Peyer's patch (tissue), 4 donors: ENCODE data around the gene DLGAP4. TPM values are rescaled to one million over a fixed set of nuclear protein-coding genes. Genes with fewer than 3 reads are reported as not detected.

Experiments
- DNase-seq, 3 donors: peaks; one replicate each; pipeline ENCODE4 v3.0.0-alpha.2; 2017 to 2019
- H3K27ac ChIP-seq, 4 donors: fragments of 200-600 bp; sonication (generic); one replicate each; pipeline ENCODE4 v1.5.1; 2016 to 2019
- H3K27me3 ChIP-seq, 2 donors: fragments of 200-600 bp; sonication (generic); one replicate each; pipeline ENCODE4 v1.5.1; 2019
- H3K36me3 ChIP-seq, 3 donors: fragments of 200-600 bp; sonication (generic); one replicate each; pipeline ENCODE4 v1.5.1; 2016 to 2019
- H3K4me1 ChIP-seq, 4 donors: fragments of 200-600 bp; sonication (generic); one replicate each; pipeline ENCODE4 v1.5.1; 2016 to 2019
- H3K4me3 ChIP-seq, 4 donors: fragments of 200-600 bp; sonication (generic); 1 replicate in 3 of 4; 2 replicates in 1 of 4; pipeline ENCODE4 v1.5.1; 2016 to 2019; ENCODE audit warnings: mild to moderate bottlenecking in 1 of 4
- H3K9me3 ChIP-seq, 4 donors: fragments of 200-600 bp; sonication (generic); one replicate each; pipeline ENCODE4 v1.5.1; 2016 to 2019; ENCODE audit warnings: mild to moderate bottlenecking in 1 of 4
- POLR2A ChIP-seq, 2 donors: fragments of 450-650 bp; IDR thresholded peaks; one replicate each; pipeline ENCODE4 v1.5.1; 2017; ENCODE audit warnings: antibody characterized with exemption in 2 of 2, mild to moderate bottlenecking in 2 of 2, moderate library complexity in 2 of 2
- total RNA-seq, 4 donors: library from RNA; depleted of rRNA; stranded (reverse); fragments of >200 nt; gene quantifications; one replicate each; pipeline ENCODE4 v1.1.0, GENCODE V29; 2016
- TF ChIP-seq, protein P1 (sequence below), 6 experiments: fragments of 450-650 bp in 4 of 6; fragments of 200-600 bp in 2 of 6; sonication (generic) in 1 of 6; IDR thresholded peaks; one replicate each; pipeline ENCODE4 v1.5.1; 2017 to 2019; ENCODE audit warnings: antibody characterized with exemption in 6 of 6, mild to moderate bottlenecking in 3 of 6, moderate library complexity in 1 of 6

DLGAP4 gene
- total RNA-seq, 4 donors from 2014 or later = 44.5 to 70.1 (median 59.0) TPM

DNA sequence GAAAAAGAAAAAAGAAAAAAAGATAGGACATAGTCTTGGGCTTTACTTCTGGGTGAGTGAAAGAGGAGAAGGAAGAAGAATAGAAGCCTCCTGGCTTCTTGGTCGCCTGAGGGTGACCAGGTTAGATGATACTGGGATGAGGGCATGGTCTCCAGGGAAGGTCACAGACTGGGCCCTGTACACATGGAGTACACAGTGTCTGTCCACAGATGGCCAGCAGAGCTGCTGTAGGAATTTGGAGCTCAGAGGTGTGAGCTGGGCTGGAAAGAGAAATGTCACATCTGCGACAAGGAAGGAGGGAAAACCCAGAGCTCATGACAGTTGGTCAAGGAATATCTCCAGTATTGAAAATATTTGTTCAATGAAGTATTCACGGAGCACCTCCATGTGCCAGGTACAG lies 56.1 kb downstream of the DLGAP4 start:
- Histone ChIP-seq H3K36me3 (no peaks in the 10 kb centered on the region), H3K27ac (no peak overlapping the region), H3K27me3 (no peaks in the 10 kb centered on the region), H3K4me1 (no peaks in the 10 kb centered on the region), H3K9me3 (no peaks in the 10 kb centered on the region), H3K4me3 (no peak overlapping the region)
- TF ChIP-seq, protein P1, sequence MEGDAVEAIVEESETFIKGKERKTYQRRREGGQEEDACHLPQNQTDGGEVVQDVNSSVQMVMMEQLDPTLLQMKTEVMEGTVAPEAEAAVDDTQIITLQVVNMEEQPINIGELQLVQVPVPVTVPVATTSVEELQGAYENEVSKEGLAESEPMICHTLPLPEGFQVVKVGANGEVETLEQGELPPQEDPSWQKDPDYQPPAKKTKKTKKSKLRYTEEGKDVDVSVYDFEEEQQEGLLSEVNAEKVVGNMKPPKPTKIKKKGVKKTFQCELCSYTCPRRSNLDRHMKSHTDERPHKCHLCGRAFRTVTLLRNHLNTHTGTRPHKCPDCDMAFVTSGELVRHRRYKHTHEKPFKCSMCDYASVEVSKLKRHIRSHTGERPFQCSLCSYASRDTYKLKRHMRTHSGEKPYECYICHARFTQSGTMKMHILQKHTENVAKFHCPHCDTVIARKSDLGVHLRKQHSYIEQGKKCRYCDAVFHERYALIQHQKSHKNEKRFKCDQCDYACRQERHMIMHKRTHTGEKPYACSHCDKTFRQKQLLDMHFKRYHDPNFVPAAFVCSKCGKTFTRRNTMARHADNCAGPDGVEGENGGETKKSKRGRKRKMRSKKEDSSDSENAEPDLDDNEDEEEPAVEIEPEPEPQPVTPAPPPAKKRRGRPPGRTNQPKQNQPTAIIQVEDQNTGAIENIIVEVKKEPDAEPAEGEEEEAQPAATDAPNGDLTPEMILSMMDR (IDR thresholded peaks at IDR 0.05) = no peak
- TF ChIP-seq POLR2A (IDR thresholded peaks at IDR 0.05) = no peak
- DNase-seq = no peak

DNA sequence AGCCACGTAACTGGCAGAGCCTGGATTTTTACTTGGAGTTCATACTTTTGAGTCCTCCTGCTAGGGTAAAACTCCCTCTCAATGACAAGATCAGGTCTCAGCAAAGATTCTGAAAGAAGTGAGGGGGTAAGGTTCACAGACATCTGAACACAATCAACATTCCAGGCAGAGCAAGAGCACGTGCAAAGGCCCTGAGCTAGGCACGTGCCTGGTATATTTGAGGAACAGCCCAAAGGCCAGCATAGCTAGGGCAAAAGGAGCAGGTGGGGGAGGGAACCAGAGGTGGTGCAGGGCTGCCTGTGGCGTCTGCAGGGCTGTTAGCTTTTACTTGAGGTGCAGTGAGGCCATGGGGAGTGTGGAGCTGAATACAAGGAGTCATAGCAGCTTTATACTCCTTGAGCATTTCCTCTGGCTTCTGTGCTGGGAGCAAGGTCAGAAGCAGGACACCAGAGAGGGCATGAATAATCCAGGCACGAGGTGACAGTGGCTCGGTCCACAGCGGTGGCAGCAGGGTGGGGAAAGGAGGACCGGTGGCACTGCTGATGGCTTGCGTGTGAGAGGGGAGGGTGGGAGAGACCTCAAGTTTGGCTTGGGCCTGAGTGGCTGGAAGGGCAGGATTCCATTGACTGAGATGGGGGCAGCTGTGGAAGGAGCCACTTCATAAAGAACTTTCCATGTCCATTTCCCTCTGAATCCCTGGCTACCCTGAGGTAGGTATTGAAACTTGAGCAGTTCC lies 57.0 kb downstream of the DLGAP4 start:
- no peak overlapping the region for H3K27ac ChIP-seq
- DNase-seq = no peak
- TF ChIP-seq, protein P1 (IDR thresholded peaks at IDR 0.05) = no peak
- TF ChIP-seq POLR2A (IDR thresholded peaks at IDR 0.05) = no peak

DNA sequence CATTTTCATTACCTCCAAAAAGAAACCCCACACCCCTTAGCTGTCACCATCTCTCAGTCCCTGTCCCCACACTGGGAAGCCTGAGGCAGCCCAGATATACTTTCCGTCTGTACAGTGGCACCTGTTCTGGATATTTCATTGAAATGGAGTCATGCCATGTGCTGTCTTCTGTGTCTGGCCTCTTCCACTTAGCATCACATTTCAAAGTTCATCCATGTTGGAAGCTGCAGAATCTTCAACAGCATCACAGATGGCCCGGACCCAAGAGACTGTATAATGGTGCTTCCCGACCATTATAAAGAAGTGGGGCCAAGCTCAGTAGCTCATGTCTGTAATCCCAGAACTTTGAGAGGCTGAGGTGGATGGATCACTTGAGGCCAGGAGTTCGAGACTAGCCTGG lies 58.4 kb downstream of the DLGAP4 start:
- Histone ChIP-seq H3K27ac (no peak overlapping the region), H3K4me1 (no peaks in the 10 kb centered on the region), H3K9me3 (no peaks in the 10 kb centered on the region), H3K27me3 (no peaks in the 10 kb centered on the region), H3K36me3 (no peaks in the 10 kb centered on the region), H3K4me3 (no peak overlapping the region)
- no peak for DNase-seq
- TF ChIP-seq, protein P1 (IDR thresholded peaks at IDR 0.05) = no peak
- no peak for TF ChIP-seq POLR2A (IDR thresholded peaks at IDR 0.05)

More for the DNA sequence above, 57.0 kb downstream of the DLGAP4 start:
- Histone ChIP-seq H3K4me1 (no peaks in the 10 kb centered on the region), H3K9me3 (no peaks in the 10 kb centered on the region), H3K36me3 (no peaks in the 10 kb centered on the region), H3K27me3 (no peaks in the 10 kb centered on the region), H3K4me3 (no peak overlapping the region)

DNA sequence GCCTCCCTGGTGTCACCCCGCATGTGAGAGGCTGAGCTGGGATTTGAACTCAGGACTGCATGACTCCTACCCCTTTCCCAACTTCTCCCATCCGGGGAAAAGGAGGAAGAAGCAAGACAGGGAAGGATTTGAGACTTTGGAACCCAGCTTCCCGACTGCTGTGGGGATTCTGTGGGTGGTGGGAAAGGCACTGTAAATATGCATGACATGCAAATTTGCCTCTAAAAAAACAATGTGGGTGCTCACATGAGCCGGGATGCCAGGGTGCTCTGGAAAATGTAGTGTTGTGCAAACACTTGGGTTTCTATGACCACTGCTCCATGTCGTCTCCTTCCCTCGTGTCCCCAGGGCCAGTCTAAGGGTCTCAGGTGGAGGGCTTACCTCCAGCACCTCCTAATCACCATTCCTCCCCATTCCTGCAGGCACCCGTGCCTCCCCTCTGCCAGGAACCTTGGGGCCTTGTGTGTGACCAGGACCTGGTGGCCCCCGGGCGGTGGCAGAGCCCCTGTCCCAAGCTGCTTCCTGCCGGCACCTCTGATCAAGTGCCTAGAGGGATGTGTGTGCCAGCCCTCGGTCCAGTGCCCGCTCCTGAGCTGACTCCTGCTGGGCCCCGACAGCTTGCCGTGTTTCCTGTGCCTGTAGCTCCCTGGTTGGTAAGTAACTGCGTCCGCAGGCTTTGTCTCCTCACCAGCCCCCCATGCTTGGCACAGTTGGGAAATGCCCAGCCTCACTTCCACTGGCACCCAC lies 60.7 kb downstream of the DLGAP4 start:
- no peak for DNase-seq
- H3K27me3 ChIP-seq = no peaks in the 10 kb centered on the region
- no peak overlapping the region for H3K4me3 ChIP-seq
- H3K36me3 ChIP-seq = no peaks in the 10 kb centered on the region
- TF ChIP-seq, protein P1 (IDR thresholded peaks at IDR 0.05) = no peak
- no peak for TF ChIP-seq POLR2A (IDR thresholded peaks at IDR 0.05)
- no peaks in the 10 kb centered on the region for H3K4me1 ChIP-seq
- no peaks in the 10 kb centered on the region for H3K9me3 ChIP-seq
- no peak overlapping the region for H3K27ac ChIP-seq

DNA sequence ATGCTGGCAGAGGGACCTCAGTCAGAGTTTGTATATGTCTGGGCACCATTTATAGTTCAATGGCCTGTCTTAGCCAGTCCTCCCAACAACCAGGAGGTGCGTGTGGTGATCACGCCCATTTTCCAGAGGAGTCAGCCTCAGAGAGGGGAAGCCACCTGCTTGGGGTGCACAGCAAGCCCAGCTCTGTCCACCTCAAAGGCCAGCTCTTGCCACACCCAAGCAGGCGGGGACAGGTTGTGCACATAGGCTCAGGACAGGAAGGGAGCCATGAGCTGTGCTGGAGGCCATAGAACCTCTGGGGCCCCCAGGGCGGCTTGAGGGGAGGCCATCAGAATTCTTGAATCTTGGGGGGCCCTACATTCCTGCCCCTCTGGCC lies 61.2 kb downstream of the DLGAP4 start:
- Histone ChIP-seq H3K4me3 (no peak overlapping the region), H3K9me3 (no peaks in the 10 kb centered on the region), H3K4me1 (no peaks in the 10 kb centered on the region), H3K27me3 (no peaks in the 10 kb centered on the region), H3K27ac (no peak overlapping the region), H3K36me3 (no peaks in the 10 kb centered on the region)
- DNase-seq = no peak
- TF ChIP-seq POLR2A (IDR thresholded peaks at IDR 0.05) = no peak
- TF ChIP-seq, protein P1 (IDR thresholded peaks at IDR 0.05) = no peak
